Breast epithelium (tissue), 3 donors: ENCODE data around the gene KCNH2.

ENCODE experiments used
- CTCF ChIP-seq, 3 donors: fragments of 450-650 bp; IDR thresholded peaks; one replicate each; pipeline ENCODE4 v1.5.1; 2016 to 2017; ENCODE audit warnings: antibody characterized with exemption in 3 of 3, mild to moderate bottlenecking in 3 of 3, moderate library complexity in 3 of 3
- POLR2A ChIP-seq: fragments of 450-650 bp; IDR thresholded peaks from one replicate; pipeline ENCODE4 v1.6.1; 2016; ENCODE audit warnings: antibody characterized with exemption, mild to moderate bottlenecking, moderate library complexity

DNA sequence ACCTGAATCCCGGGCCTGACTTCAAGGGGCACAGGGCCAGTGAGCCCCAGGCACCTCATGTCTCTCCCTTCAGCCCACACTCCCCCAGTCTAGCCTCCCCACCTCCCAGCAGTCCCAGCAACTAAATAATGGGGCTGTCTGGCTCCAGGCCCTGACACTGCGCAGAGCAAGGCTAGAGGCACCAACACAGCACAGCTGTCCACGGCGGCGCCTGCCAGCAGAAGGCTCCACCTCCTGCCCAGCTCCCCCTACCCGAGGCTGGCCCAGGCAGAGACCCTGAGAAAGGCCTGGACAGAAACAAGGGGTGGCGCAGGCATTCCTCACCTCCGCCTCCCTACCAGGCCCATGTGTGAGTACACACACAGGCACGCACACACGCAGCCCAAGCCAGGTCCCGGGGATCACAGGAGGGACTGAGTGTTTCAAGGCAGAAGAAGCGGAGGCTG is 6.1 kb downstream of the KCNH2 start:
- no peak for TF ChIP-seq CTCF (IDR thresholded peaks at IDR 0.05)
- no peak for TF ChIP-seq POLR2A
